GM18909 (cell line): ENCODE results near the gene ABLIM1.
"Not testable (repeated sequence)": the region's sequence is repeated elsewhere in the genome, so short reads cannot be mapped to it uniquely, and the experiment has no call there.

Source experiments
- ATAC-seq: cut with Tn5 transposase; IDR thresholded peaks from one replicate; pipeline ENCODE4 v1.9.1; 2021; ENCODE audit warnings: mild to moderate bottlenecking; ENCODE audit not compliant: unreplicated experiment, poor library complexity

Gene ABLIM1

GRCh38 chr10:114658175-114658574 is at the start of gene ABLIM1:
Gene ABLIM1, minus strand, starts transcription at chr10:114658275. Its CDS starts 75 bp downstream, at chr10:114658200.
- no peak for ATAC-seq

GRCh38 chr10:114706458-114707055 is 48.5 kb upstream of the ABLIM1 start:
- no peak for ATAC-seq

- no peak for ATAC-seq
Measured at GRCh38 chr10:114704679-114705078, 46.6 kb upstream of the ABLIM1 start.

- no peak for ATAC-seq
Measured at GRCh38 chr10:114703377-114704107, 45.5 kb upstream of the ABLIM1 start.

- no peak for ATAC-seq
Measured at GRCh38 chr10:114698271-114699061, 40.4 kb upstream of the ABLIM1 start.

GRCh38 chr10:114697061-114697598 is 39.1 kb upstream of the ABLIM1 start:
- no peak for ATAC-seq

- ATAC-seq: not testable (repeated sequence)
Measured at GRCh38 chr10:114696301-114696700, 38.2 kb upstream of the ABLIM1 start.

- ATAC-seq: no peak
Measured at GRCh38 chr10:114694752-114695151, 36.7 kb upstream of the ABLIM1 start.

GRCh38 chr10:114694062-114694461 is 36.0 kb upstream of the ABLIM1 start:
- ATAC-seq: no peak

GRCh38 chr10:114691442-114691941 is 33.4 kb upstream of the ABLIM1 start:
- ATAC-seq: no peak

GRCh38 chr10:114688786-114689185 is 30.7 kb upstream of the ABLIM1 start:
- ATAC-seq: no peak

GRCh38 chr10:114687459-114687858 is 29.4 kb upstream of the ABLIM1 start:
- ATAC-seq: no peak

GRCh38 chr10:114686013-114686412 is 27.9 kb upstream of the ABLIM1 start:
- no peak for ATAC-seq

- ATAC-seq: no peak
Measured at GRCh38 chr10:114685456-114685855, 27.4 kb upstream of the ABLIM1 start.

GRCh38 chr10:114684822-114685209 is 26.7 kb upstream of the ABLIM1 start:
- no peak for ATAC-seq

GRCh38 chr10:114684084-114684821 is 26.2 kb upstream of the ABLIM1 start:
- no peak for ATAC-seq

GRCh38 chr10:114683593-114683992 is 25.5 kb upstream of the ABLIM1 start:
- no peak for ATAC-seq

GRCh38 chr10:114683162-114683561 is 25.1 kb upstream of the ABLIM1 start:
- no peak for ATAC-seq

- no peak for ATAC-seq
Measured at GRCh38 chr10:114682532-114682931, 24.5 kb upstream of the ABLIM1 start.

GRCh38 chr10:114682121-114682520 is 24.0 kb upstream of the ABLIM1 start:
- ATAC-seq: no peak
